ENCODE results near the gene CILP2. TPM values are rescaled to one million over a fixed set of nuclear protein-coding genes. Genes with fewer than 3 reads are reported as not detected.

CILP2 gene
- total RNA-seq, 1 experiment from 2014 or later, result 4.4 TPM

GRCh38 chr19:19553670-19554069 lies 15.6 kb downstream of the CILP2 start:
- DNase-seq, result no peak
- no peaks in the 10 kb centered on the region for H3K27me3 ChIP-seq (ENCODE audit: control insufficient read depth, insufficient read depth, low read length)
- no peak overlapping the region for H3K4me3 ChIP-seq (ENCODE audit: insufficient read depth, low read depth, low read length)
- no peaks in the 10 kb centered on the region for H3K36me3 ChIP-seq (replicated peaks; ENCODE audit: control insufficient read depth, insufficient read depth, low read length)

- Histone ChIP-seq H3K36me3 (replicated peaks; ENCODE audit: control insufficient read depth, insufficient read depth, low read length) (no peaks in the 10 kb centered on the region), H3K4me3 (ENCODE audit: insufficient read depth, low read depth, low read length) (no peak overlapping the region), H3K27me3 (ENCODE audit: control insufficient read depth, insufficient read depth, low read length) (no peaks in the 10 kb centered on the region)
- peak; percentile 97 for DNase-seq
These were observed 16.3 kb downstream of the CILP2 start for GRCh38 chr19:19554074-19555023.

- DNase-seq, result no peak
- Histone ChIP-seq H3K36me3 (replicated peaks; ENCODE audit: control insufficient read depth, insufficient read depth, low read length) (no peaks in the 10 kb centered on the region), H3K27me3 (ENCODE audit: control insufficient read depth, insufficient read depth, low read length) (no peaks in the 10 kb centered on the region), H3K4me3 (ENCODE audit: insufficient read depth, low read depth, low read length) (no peak overlapping the region)
These were observed 20.0 kb downstream of the CILP2 start for GRCh38 chr19:19558055-19558454.

- Histone ChIP-seq H3K4me3 (ENCODE audit: insufficient read depth, low read depth, low read length) (no peak overlapping the region), H3K36me3 (replicated peaks; ENCODE audit: control insufficient read depth, insufficient read depth, low read length) (no peaks in the 10 kb centered on the region), H3K27me3 (ENCODE audit: control insufficient read depth, insufficient read depth, low read length) (no peaks in the 10 kb centered on the region)
- no peak for DNase-seq
These were observed 20.6 kb downstream of the CILP2 start for GRCh38 chr19:19558636-19559035.

- Histone ChIP-seq H3K27me3 (ENCODE audit: control insufficient read depth, insufficient read depth, low read length) (no peaks in the 10 kb centered on the region), H3K4me3 (ENCODE audit: insufficient read depth, low read depth, low read length) (no peak overlapping the region), H3K36me3 (replicated peaks; ENCODE audit: control insufficient read depth, insufficient read depth, low read length) (no peaks in the 10 kb centered on the region)
- no peak for DNase-seq
These were observed 21.9 kb downstream of the CILP2 start for GRCh38 chr19:19559931-19560330.

- Histone ChIP-seq H3K27me3 (ENCODE audit: control insufficient read depth, insufficient read depth, low read length) (no peaks in the 10 kb centered on the region), H3K4me3 (ENCODE audit: insufficient read depth, low read depth, low read length) (no peak overlapping the region), H3K36me3 (replicated peaks; ENCODE audit: control insufficient read depth, insufficient read depth, low read length) (no peaks in the 10 kb centered on the region)
- no peak for DNase-seq
These were observed 24.0 kb downstream of the CILP2 start for GRCh38 chr19:19561946-19562664.

GRCh38 chr19:19562665-19563347 lies 24.7 kb downstream of the CILP2 start:
- Histone ChIP-seq H3K36me3 (replicated peaks; ENCODE audit: control insufficient read depth, insufficient read depth, low read length) (no peaks in the 10 kb centered on the region), H3K27me3 (ENCODE audit: control insufficient read depth, insufficient read depth, low read length) (no peaks in the 10 kb centered on the region), H3K4me3 (ENCODE audit: insufficient read depth, low read depth, low read length) (no peak overlapping the region)
- peak; percentile 86 for DNase-seq

GRCh38 chr19:19563348-19563848 lies 25.3 kb downstream of the CILP2 start:
- no peak overlapping the region for H3K4me3 ChIP-seq (ENCODE audit: insufficient read depth, low read depth, low read length)
- no peaks in the 10 kb centered on the region for H3K27me3 ChIP-seq (ENCODE audit: control insufficient read depth, insufficient read depth, low read length)
- no peaks in the 10 kb centered on the region for H3K36me3 ChIP-seq (replicated peaks; ENCODE audit: control insufficient read depth, insufficient read depth, low read length)
- peak; percentile 62 for DNase-seq

- H3K27me3 ChIP-seq (ENCODE audit: control insufficient read depth, insufficient read depth, low read length), result no peaks in the 10 kb centered on the region
- no peak overlapping the region for H3K4me3 ChIP-seq (ENCODE audit: insufficient read depth, low read depth, low read length)
- no peak for DNase-seq
- H3K36me3 ChIP-seq (replicated peaks; ENCODE audit: control insufficient read depth, insufficient read depth, low read length), result no peaks in the 10 kb centered on the region
These were observed 28.2 kb downstream of the CILP2 start for GRCh38 chr19:19566306-19566705.

GRCh38 chr19:19567391-19567790 lies 29.3 kb downstream of the CILP2 start:
- no peaks in the 10 kb centered on the region for H3K36me3 ChIP-seq (replicated peaks; ENCODE audit: control insufficient read depth, insufficient read depth, low read length)
- DNase-seq, result no peak
- H3K27me3 ChIP-seq (ENCODE audit: control insufficient read depth, insufficient read depth, low read length), result no peaks in the 10 kb centered on the region
- H3K4me3 ChIP-seq (ENCODE audit: insufficient read depth, low read depth, low read length), result no peak overlapping the region

- H3K36me3 ChIP-seq (replicated peaks; ENCODE audit: control insufficient read depth, insufficient read depth, low read length), result no peaks in the 10 kb centered on the region
These were observed 31.0 kb downstream of the CILP2 start for GRCh38 chr19:19568802-19569756.

GRCh38 chr19:19570571-19570970 lies 32.5 kb downstream of the CILP2 start:
- DNase-seq, result no peak
- Histone ChIP-seq H3K4me3 (ENCODE audit: insufficient read depth, low read depth, low read length) (no peak overlapping the region), H3K27me3 (ENCODE audit: control insufficient read depth, insufficient read depth, low read length) (no peaks in the 10 kb centered on the region), H3K36me3 (replicated peaks; ENCODE audit: control insufficient read depth, insufficient read depth, low read length) (no peaks in the 10 kb centered on the region)

More at GRCh38 chr19:19568802-19569756, 31.0 kb downstream of the CILP2 start:
- Histone ChIP-seq H3K4me3 (ENCODE audit: insufficient read depth, low read depth, low read length) (no peak overlapping the region), H3K27me3 (ENCODE audit: control insufficient read depth, insufficient read depth, low read length) (no peaks in the 10 kb centered on the region)
- peak; percentile 28 for DNase-seq

- no peak overlapping the region for H3K4me3 ChIP-seq (ENCODE audit: insufficient read depth, low read depth, low read length)
- DNase-seq, result peak; percentile 31
- H3K36me3 ChIP-seq (replicated peaks; ENCODE audit: control insufficient read depth, insufficient read depth, low read length), result no peaks in the 10 kb centered on the region
- no peaks in the 10 kb centered on the region for H3K27me3 ChIP-seq (ENCODE audit: control insufficient read depth, insufficient read depth, low read length)
These were observed 33.2 kb downstream of the CILP2 start for GRCh38 chr19:19571071-19571786.
